SIG-M5 (cell line): ENCODE measurements around the gene USP40.

ENCODE experiments used
- DNase-seq: peaks from one replicate; lab custom pipeline; 2025; lab: John Stamatoyannopoulos, UW

USP40 gene

GRCh38 chr2:233551491-233551890, 15.1 kb downstream of the USP40 start:
- no peak for DNase-seq

DNA sequence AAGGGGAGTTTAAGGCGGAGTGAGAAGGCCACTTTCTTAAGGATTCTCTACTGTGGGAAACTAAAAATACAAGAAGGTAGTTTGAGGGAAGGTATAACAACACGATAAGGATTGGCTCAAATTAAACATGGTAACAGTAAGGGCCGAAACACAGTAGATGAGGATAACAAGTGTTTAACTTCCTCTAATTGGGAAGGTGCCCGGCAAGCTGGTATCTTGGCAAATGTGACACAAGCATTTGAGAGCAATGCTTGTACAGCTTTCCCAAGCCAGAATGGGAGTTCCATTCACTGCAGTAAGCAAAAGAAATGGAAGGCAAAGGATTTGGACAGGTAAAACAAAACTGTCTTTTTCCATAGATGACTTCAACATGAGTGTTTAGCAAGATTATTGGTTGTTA, 19.8 kb downstream of the USP40 start:
- no peak for DNase-seq

DNA sequence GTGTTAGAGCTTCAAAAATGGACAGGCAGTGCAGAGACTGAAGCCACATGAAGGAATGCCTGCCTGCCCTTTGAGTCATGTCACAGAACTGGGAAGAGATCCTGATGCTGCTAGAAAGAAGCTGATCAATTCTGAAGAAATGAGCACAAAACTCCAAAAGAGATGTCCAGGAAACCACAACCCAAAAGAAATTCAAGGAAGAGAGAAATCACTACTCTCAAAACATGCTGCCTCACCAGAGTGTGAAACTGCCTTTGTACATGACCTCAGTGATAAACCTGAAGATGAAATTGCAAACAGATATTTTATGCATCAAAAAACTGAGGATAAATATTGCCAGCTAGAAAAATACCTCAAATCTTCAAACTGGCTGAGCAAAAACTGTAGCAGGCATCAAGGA, 20.5 kb downstream of the USP40 start:
- DNase-seq: no peak

DNA sequence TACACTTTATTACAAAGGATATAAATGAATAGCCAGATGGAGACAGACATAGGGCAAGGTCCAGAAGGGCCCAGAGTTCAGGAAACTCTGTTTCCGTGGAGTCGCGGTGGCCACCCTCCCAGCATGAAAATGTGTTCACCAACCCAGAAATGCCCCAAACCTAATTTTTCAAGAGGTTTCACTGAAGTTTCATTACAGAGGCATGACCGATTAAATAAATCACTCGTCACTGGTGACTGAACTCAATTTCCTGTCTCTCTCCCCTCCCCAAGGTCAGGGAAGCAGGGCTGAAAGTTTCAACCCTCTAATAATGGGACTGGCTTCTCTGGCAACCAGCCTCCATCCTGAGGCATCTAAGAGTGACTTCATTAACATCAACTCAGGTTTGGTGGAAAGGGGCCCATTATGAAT, 22.4 kb downstream of the USP40 start:
- DNase-seq: no peak

GRCh38 chr2:233542507-233542906, 24.1 kb downstream of the USP40 start:
- DNase-seq: no peak

GRCh38 chr2:233538741-233539140, 27.8 kb downstream of the USP40 start:
- no peak for DNase-seq

DNA sequence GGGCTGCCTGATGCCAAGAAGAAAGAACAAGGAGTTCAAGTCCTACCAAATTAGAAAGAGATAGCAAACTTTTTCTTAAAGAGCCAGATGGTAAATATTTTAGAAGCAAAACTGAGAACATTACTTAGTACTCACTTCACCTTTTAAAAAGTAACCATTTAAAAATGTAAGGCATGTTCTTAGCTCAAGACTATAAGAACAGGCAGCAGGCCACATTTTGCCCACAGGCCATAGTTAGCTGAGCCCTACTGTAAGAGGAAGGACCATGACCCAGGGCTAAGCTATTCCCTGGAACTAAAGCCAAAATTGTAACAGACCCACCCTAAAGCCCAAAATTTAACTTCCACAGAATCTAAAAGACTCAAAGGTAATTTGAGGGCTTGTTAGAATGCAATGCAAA, 31.3 kb downstream of the USP40 start:
- DNase-seq: no peak

DNA sequence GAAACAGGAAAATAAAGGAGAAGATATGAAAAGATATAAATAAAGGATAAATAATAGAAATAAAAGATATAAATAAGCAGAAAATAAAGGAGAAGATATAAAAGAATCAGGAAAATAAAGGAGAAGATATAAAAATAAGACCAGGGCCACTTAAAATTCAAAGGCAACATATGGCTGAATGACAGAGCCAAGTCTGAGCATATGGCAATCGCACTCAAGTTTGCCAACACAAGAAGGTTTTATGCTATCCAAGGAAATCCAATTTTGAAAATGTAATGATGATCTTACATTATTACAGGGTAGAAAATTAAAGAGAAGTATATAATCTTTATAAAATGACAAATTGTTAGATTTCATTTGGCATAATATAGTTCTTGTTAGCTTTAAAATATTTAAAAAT, 33.6 kb downstream of the USP40 start:
- DNase-seq: no peak

- DNase-seq: no peak
Measured at GRCh38 chr2:233531955-233532354, 34.6 kb downstream of the USP40 start.

DNA sequence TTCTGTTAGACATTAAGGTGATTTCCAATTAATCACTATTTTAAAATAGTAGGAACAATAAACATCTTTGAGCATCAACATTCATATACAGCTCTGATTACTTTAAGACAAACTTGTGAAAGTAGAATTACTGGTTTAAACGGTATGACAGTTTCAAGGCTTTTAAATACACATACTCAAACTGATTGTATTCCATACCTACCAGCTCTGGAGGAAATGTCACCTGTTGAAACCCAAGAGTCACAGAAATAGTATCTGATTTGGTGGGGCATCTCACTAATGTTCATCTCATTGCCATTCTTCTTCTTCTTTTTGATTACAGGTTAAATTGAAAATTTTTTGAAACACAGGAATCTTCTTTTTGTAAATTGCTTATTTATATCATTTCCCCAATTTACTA, 36.2 kb downstream of the USP40 start:
- DNase-seq: no peak

DNA sequence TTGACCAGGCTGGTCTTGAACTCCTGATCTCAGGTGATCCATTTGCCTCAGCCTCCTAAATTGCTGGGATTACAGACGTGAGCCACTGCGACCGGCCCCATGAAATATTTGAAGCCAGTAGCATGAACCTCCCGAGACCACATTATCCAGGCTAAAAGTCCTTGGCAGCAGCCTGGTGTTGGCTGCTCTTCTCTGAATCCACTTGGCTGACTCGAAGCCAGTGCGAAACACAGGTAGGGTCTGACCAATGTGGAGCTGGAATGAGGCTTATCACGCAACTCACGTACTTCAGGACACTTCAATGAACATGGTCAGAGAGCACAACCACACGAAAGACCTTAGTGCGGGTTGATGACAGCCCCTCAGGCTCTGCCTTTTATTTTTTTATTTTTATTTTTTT, 38.4 kb downstream of the USP40 start:
- DNase-seq: no peak

DNA sequence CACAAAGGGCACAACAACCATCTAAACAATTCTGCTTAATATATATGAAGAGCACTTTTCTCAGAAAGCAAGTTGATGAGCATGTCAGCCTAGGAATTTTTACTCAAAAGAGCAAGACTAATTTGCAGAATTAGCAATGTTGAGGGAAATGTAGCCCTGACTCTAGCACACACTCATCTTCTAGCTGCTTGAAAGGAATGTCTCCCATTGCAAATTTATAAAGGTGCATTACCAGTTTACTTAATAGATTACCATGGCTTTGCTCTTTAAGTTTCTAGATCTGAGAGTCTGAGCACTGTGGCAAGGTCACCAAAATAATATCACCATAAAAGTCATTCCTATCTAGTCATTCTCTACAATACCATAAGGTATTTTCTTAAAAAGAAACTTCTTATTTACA, 40.8 kb downstream of the USP40 start:
- no peak for DNase-seq

GRCh38 chr2:233519787-233520611, 46.6 kb downstream of the USP40 start:
- DNase-seq: no peak

- no peak for DNase-seq
Measured at GRCh38 chr2:233513953-233514655, 52.5 kb downstream of the USP40 start.

DNA sequence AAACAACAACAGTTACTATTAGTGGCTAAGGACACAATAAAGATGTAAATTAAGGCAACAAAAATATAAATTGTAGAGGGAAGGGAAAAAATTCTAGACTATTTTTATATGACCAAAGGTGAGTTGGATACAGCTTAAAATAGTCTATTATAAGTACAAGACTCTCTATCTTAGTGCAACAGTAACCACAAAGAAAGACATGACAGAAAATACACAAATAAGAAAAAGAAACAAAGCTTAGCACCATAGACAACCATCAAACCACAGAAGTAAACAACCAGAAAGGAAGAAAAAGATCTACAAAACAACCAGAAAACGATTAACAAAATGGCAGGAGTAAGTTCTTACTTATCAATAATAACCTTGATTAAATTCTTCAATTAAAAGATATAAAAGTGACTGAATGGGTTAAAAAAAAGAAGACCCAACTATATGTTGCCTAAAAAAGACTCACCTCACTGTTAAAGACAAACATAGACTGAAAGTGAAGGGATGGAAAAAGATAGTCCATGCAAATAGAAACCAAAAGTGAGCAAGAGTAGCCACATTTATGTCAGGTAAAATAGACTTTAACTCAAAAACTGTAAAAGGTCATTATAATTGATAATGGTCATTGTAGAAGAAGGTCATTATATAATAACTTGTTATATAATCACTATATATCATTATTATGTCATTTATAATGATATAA, 62.5 kb downstream of the USP40 start:
- DNase-seq: no peak

- DNase-seq: no peak
Measured at GRCh38 chr2:233503481-233503880, 63.1 kb downstream of the USP40 start.

DNA sequence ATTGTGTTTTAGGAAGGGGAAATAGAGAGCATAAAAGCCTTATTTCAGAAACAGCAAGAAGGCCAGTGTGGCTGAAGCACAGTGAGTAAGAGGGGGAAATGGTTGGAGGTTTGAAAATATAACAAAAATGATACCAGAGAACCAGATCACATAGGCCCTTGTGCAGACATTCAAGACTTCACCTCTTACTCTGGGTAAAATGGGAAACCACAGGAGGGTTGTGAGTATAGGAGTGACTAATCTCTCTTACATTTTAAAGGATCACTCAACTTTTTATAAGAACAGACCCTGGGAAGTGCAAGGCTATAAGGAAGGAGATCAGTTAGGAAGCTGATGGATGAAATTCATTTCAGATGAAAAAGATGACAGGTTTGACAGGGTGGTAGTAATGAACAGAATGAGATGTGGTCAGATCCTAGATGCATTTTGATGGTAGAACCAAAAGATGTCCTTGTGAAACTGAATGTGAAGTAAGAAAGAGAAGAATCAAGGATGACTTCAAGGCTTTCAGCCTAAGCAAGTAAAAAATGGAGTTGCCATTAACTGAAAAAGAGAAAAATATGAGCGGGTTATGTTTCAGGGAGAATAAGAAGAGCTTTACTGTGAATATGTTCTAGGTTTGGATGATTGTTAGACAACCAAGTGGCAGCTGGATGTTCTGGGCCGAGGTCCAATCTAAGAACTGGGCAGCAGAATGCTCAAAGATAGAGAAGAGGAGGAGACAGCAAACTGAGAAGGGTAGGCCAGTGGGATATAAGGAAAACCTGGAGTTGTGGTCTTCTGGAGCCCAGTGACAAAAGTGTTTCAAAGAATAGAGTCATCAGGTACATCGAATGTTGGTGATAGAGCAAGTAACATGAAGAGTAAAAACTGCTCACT, 65.1 kb downstream of the USP40 start:
- no peak for DNase-seq

DNA sequence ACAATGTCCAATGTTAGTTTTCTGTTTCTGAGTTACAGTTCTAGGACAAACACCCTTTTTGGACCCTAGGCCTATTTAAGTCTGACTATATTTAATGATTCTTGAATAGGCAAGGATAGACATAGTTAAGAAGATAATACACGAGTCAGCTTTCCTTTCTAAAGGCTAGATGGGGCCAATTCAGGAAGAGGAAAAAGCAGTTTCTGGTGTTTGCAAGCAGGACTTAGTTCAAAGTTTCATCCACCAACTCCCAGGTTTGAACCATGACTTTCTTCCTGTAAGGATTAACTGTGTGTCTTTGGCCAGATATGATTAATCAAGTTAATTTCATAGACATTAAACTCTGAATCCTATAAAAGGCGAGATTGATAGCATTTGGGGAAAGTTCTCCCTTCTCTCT, 66.7 kb downstream of the USP40 start:
- DNase-seq: no peak

- no peak for DNase-seq
Measured at GRCh38 chr2:233498126-233498525, 68.5 kb downstream of the USP40 start.

DNA sequence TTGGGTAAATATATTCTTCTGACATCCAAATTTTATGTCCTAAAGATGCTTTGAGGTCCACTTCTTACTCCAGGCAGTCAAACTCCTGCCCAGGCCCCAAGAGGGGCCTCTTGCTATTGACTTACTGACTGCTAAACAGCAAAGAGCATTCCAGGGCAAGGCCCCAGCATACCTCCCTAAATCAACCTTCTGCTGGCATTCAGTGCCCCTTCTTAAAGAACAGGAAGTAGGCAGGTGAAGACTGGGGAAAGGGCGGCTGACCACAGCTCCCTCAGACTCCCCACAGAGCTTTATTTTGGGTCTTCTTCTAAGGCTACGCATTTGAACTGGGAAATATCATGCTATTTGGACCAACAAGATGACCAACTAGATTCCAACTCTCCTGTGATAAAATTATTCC, 68.9 kb downstream of the USP40 start:
- no peak for DNase-seq

- DNase-seq: no peak
Measured at GRCh38 chr2:233495503-233496496, 70.8 kb downstream of the USP40 start.
